HCT116 (cell line): ENCODE measurements around the gene CDH24. TPM values are rescaled to one million over a fixed set of nuclear protein-coding genes. Genes with fewer than 3 reads are reported as not detected.

Experiments used
- ATAC-seq: fragments of 200-7000 bp; cut with Tn5 transposase; 2 replicates; pipeline ENCODE4 v1.9.1; 2020; ENCODE audit warnings: mild to moderate bottlenecking, moderate library complexity
- BruUV-seq: library from RNA; stranded (reverse); fragments of 400-500 nt; replicated peaks from 2 replicates; lab custom pipeline; 2021; lab: Mats Ljungman, UMichigan
- CTCF ChIA-PET: fragments of 300-600 bp; sonication (Branson Sonifier 250); formaldehyde crosslinking; loops from one replicate; lab custom pipeline; 2021; ENCODE audit warnings: antibody characterized with exemption; lab: Charles Lee
- POLR2A ChIA-PET: fragments of 300-600, 350-600 bp; sonication (Branson Sonifier 250); formaldehyde crosslinking; loops from one replicate; lab custom pipeline; 2021; ENCODE audit warnings: antibody characterized with exemption; lab: Charles Lee
- RAD21 ChIA-PET, 2 experiments: fragments of 300-600 bp; sonication (Branson Sonifier 250); formaldehyde crosslinking; loops; one replicate each; lab custom pipeline; 2023; ENCODE audit warnings: low total read pairs in 2 of 2; ENCODE audit not compliant: uncharacterized antibody in 2 of 2, unreplicated experiment in 2 of 2, low non-redundant PET in 1 of 2; lab: Charles Lee
- DNase-seq: peaks from one replicate; pipeline ENCODE4 v3.0.0-alpha.2; 2010; ENCODE audit warnings: low read depth, low spot score
- H2AFZ ChIP-seq: fragments of 200-600 bp; shearing (Covaris generic), sonication (generic); 2 replicates; pipeline ENCODE4 v1.6.1; 2017; ENCODE audit warnings: low read depth, mixed run types, mixed read lengths, antibody characterized with exemption, low read length; ENCODE audit not compliant: poor library complexity, severe bottlenecking
- H3K27ac ChIP-seq: 2 replicates; pipeline ENCODE4 v1.5.1; 2012; ENCODE audit warnings: low read depth, low read length
- H3K27me3 ChIP-seq: fragments of 200-600 bp; sonication (generic); 2 replicates; pipeline ENCODE4 v1.6.1; 2016; ENCODE audit warnings: mixed run types, low read length, mixed read lengths; ENCODE audit not compliant: insufficient read depth
- H3K36me3 ChIP-seq, 2 experiments: fragments of 200-500 bp in 1 of 2; fragments of 200-600 bp in 1 of 2; sonication (Bioruptor generic) in 1 of 2; sonication (generic) in 1 of 2; 2 replicates each; pipeline versions ENCODE4 v1.5.1 to v1.6.1; 2014 to 2016; ENCODE audit warnings: low read length in 2 of 2, inconsistent platforms in 1 of 2, mixed read lengths in 1 of 2, mixed run types in 1 of 2; ENCODE audit not compliant: insufficient read depth in 2 of 2, control insufficient read depth in 1 of 2
- H3K4me1 ChIP-seq, 2 experiments: fragments of 200-600 bp in 1 of 2; sonication (generic) in 1 of 2; 2 replicates each; pipeline versions ENCODE4 v1.5.1 to v1.6.1; 2012 to 2017; ENCODE audit warnings: low read length in 2 of 2, inconsistent platforms in 1 of 2, mild to moderate bottlenecking in 1 of 2, mixed read lengths in 1 of 2, mixed run types in 1 of 2, moderate library complexity in 1 of 2; ENCODE audit not compliant: insufficient read depth in 2 of 2, control insufficient read depth in 1 of 2
- H3K4me2 ChIP-seq: fragments of 200-600 bp; sonication (generic); 2 replicates; pipeline ENCODE4 v1.6.1; 2017; ENCODE audit warnings: mixed run types, low read length, mixed read lengths
- H3K4me3 ChIP-seq, 2 experiments: fragments of 200-600 bp in 1 of 2; sonication (generic) in 1 of 2; replicated peaks in 1 of 2; 2 replicates each; pipeline ENCODE4 v1.5.1; 2011 to 2016; ENCODE audit warnings: low read length in 2 of 2, control low read depth in 1 of 2, low read depth in 1 of 2, mild to moderate bottlenecking in 1 of 2, mixed read lengths in 1 of 2, mixed run types in 1 of 2
- H3K79me2 ChIP-seq: fragments of 200-600 bp; sonication (generic); 2 replicates; pipeline ENCODE4 v1.6.1; 2017; ENCODE audit warnings: mild to moderate bottlenecking, mixed run types, low read length, moderate library complexity, mixed read lengths; ENCODE audit not compliant: insufficient read depth
- H3K9ac ChIP-seq: fragments of 200-600 bp; sonication (generic); 2 replicates; pipeline ENCODE4 v1.6.1; 2016; ENCODE audit warnings: low read length, mixed read lengths
- H3K9me2 ChIP-seq: fragments of 200-600 bp; sonication (generic), shearing (Covaris generic); 2 replicates; pipeline ENCODE4 v1.6.1; 2017; ENCODE audit warnings: mixed run types, mild to moderate bottlenecking, moderate library complexity; ENCODE audit not compliant: insufficient read depth
- H3K9me3 ChIP-seq, 2 experiments: fragments of 200-500 bp in 1 of 2; fragments of 200-600 bp in 1 of 2; sonication (Bioruptor generic) in 1 of 2; sonication (generic) in 1 of 2; 2 replicates each; pipeline ENCODE4 v1.6.1; 2014 to 2017; ENCODE audit warnings: low read length in 2 of 2, mixed read lengths in 2 of 2, inconsistent platforms in 1 of 2, low read depth in 1 of 2, mild to moderate bottlenecking in 1 of 2, mixed run types in 1 of 2, moderate library complexity in 1 of 2; ENCODE audit not compliant: control insufficient read depth in 1 of 2, insufficient read depth in 1 of 2
- H4K20me1 ChIP-seq: fragments of 200-600 bp; sonication (generic), shearing (Covaris generic); 2 replicates; pipeline ENCODE4 v1.6.1; 2017; ENCODE audit warnings: mixed run types, mild to moderate bottlenecking, moderate library complexity; ENCODE audit not compliant: insufficient read depth
- ATF3 ChIP-seq: IDR thresholded peaks from 2 replicates; pipeline ENCODE4 v1.6.1; 2012
- CBX3 ChIP-seq: IDR thresholded peaks from 2 replicates; pipeline ENCODE4 v1.6.1; 2012; ENCODE audit warnings: low read depth
- CEBPB ChIP-seq: IDR thresholded peaks from 2 replicates; pipeline ENCODE4 v1.6.1; 2012; ENCODE audit warnings: low read depth
- CTCF ChIP-seq, 3 experiments: fragments of 200-600 bp in 1 of 3; sonication (generic) in 1 of 3; IDR thresholded peaks in 2 of 3; conservative IDR thresholded peaks in 1 of 3; 2 replicates each; pipeline ENCODE4 v1.5.1; 2012 to 2017; ENCODE audit warnings: low read depth in 2 of 3, low read length in 2 of 3, antibody characterized with exemption in 1 of 3, borderline replicate concordance in 1 of 3, control low read depth in 1 of 3, mild to moderate bottlenecking in 1 of 3, mixed read lengths in 1 of 3, mixed run types in 1 of 3, moderate library complexity in 1 of 3; ENCODE audit not compliant: insufficient read depth in 1 of 3
- EGR1 ChIP-seq: IDR thresholded peaks from 2 replicates; pipeline ENCODE4 v1.6.1; 2012; ENCODE audit warnings: low read depth
- EZH2 ChIP-seq: fragments of 200-600 bp; sonication (generic); IDR thresholded peaks from 2 replicates; pipeline ENCODE4 v1.6.1; 2017; ENCODE audit warnings: antibody characterized with exemption, mixed run types
- EZH2phosphoT487 ChIP-seq: fragments of 200-600 bp; IDR thresholded peaks from 2 replicates; pipeline ENCODE4 v1.6.1; 2018; ENCODE audit warnings: antibody characterized with exemption, borderline replicate concordance
- FOSL1 ChIP-seq: IDR thresholded peaks from 2 replicates; pipeline ENCODE4 v1.6.1; 2012; ENCODE audit warnings: low read depth
- MAX ChIP-seq: IDR thresholded peaks from 2 replicates; pipeline ENCODE4 v1.6.1; 2012
- POLR2A ChIP-seq: IDR thresholded peaks from 2 replicates; pipeline ENCODE4 v1.7.0; 2011; ENCODE audit warnings: borderline replicate concordance; ENCODE audit not compliant: insufficient read depth, insufficient read length; ENCODE audit errors: extremely low read depth
- POLR2AphosphoS5 ChIP-seq: IDR thresholded peaks from 2 replicates; pipeline ENCODE4 v1.6.1; 2011; ENCODE audit warnings: mild to moderate bottlenecking, low read depth, low read length, moderate library complexity
- REST ChIP-seq: IDR thresholded peaks from 2 replicates; pipeline ENCODE4 v1.6.1; 2012; ENCODE audit warnings: low read depth
- SIN3A ChIP-seq: IDR thresholded peaks from 2 replicates; pipeline ENCODE4 v1.6.1; 2012; ENCODE audit warnings: low read depth
- SP1 ChIP-seq: IDR thresholded peaks from 2 replicates; pipeline ENCODE4 v1.6.1; 2012; ENCODE audit warnings: low read depth
- SRF ChIP-seq: IDR thresholded peaks from 2 replicates; pipeline ENCODE4 v1.6.1; 2012; ENCODE audit warnings: low read depth
- TCF7L2 ChIP-seq: IDR thresholded peaks from 2 replicates; pipeline ENCODE4 v1.7.0; 2011; ENCODE audit warnings: borderline replicate concordance, inconsistent platforms; ENCODE audit not compliant: insufficient read depth, insufficient read length; ENCODE audit errors: extremely low read depth
- YY1 ChIP-seq: IDR thresholded peaks from 2 replicates; pipeline ENCODE4 v1.6.1; 2011; ENCODE audit warnings: low read length, low read depth, moderate library complexity, mild to moderate bottlenecking; ENCODE audit not compliant: insufficient replicate concordance; ENCODE audit errors: extremely low read depth
- ZBTB33 ChIP-seq: IDR thresholded peaks from 2 replicates; pipeline ENCODE4 v1.6.1; 2011; ENCODE audit warnings: mild to moderate bottlenecking, low read length, moderate library complexity; ENCODE audit not compliant: insufficient replicate concordance; ENCODE audit errors: extremely low read depth
- intact Hi-C: fragments of 100-400 bp; cut with micrococcal nuclease; formaldehyde crosslinking; loops from 2 replicates; pipeline ENCODE4 v1.10.0; 2022
- total RNA-seq: library from RNA; stranded (reverse); gene quantifications from one replicate; pipeline ENCODE4 v1.2.1, GENCODE V29; 2021; ENCODE audit not compliant: unreplicated experiment

CDH24 gene
- total RNA-seq, 1 experiment from 2014 or later, result 19.3 TPM

GRCh38 chr14:23053426-23053825 is 3.9 kb downstream of the CDH24 start (continued):
- TF ChIP-seq CBX3, result no peak

- ATAC-seq (no peak), DNase-seq (no peak)
- RAD21 ChIA-PET, result interaction anchor here in 1 of 2 experiments (1.0 kb wide), 1 partner anchor 66 kb away, joined by 5 read pairs; no protein-coding TSS in a partner anchor
- no peaks in the 10 kb centered on the region for H3K36me3 ChIP-seq
- intact Hi-C loops, result no loop called here
- no peaks in the 10 kb centered on the region for H3K9me2 ChIP-seq
- no peak overlapping the region for H3K4me3 ChIP-seq
- BruUV-seq, result no TSS peak
- peaks cover 12 to 17% of the 10 kb centered on the region in 2 experiments for H3K4me1 ChIP-seq
- no peaks in the 10 kb centered on the region for H3K9me3 ChIP-seq
- no peaks in the 10 kb centered on the region for H3K79me2 ChIP-seq
- no peak overlapping the region for H2AFZ ChIP-seq
- H3K27ac ChIP-seq, result no peak overlapping the region
- POLR2A ChIA-PET, result no interaction called here
- no peak overlapping the region for H3K9ac ChIP-seq
- H3K27me3 ChIP-seq, result no peaks in the 10 kb centered on the region
- no peaks in the 10 kb centered on the region for H4K20me1 ChIP-seq
- no peak overlapping the region for H3K4me2 ChIP-seq
- CTCF ChIA-PET, result interaction anchor here (0.6 to 2.2 kb wide), 3 partner anchors 16 to 66 kb away, joined by 3 to 8 read pairs (median 7); no protein-coding TSS in a partner anchor
- TF ChIP-seq SIN3A, result no peak
- no peak for TF ChIP-seq YY1
- TF ChIP-seq POLR2AphosphoS5, result no peak
- TF ChIP-seq CBX3, result no peak
- TF ChIP-seq ATF3, result no peak
- TF ChIP-seq EGR1, result no peak
- TF ChIP-seq EZH2, result no peak
- no peak for TF ChIP-seq POLR2A
- no peak for TF ChIP-seq TCF7L2
- no peak for TF ChIP-seq SP1
- TF ChIP-seq REST, result no peak
- no peak for TF ChIP-seq SRF
- no peak for TF ChIP-seq CEBPB
- no peak for TF ChIP-seq ZBTB33
- TF ChIP-seq FOSL1, result no peak
- no peak for TF ChIP-seq CTCF (IDR thresholded peaks at IDR 0.05 in 2 of 3, conservative IDR thresholded peaks at IDR 0.05 in 1 of 3; ENCODE audit: borderline replicate concordance in 1 of 3, insufficient read depth in 1 of 3, low read depth in 2 of 3, low read length in 2 of 3)
- TF ChIP-seq MAX, result no peak
- TF ChIP-seq EZH2phosphoT487, result no peak
These were observed 4.6 kb downstream of the CDH24 start for GRCh38 chr14:23052671-23053070.
